ENCODE measurements around the gene STIM2. TPM values are rescaled to one million over a fixed set of nuclear protein-coding genes. Genes with fewer than 3 reads are reported as not detected.

Gene STIM2
- total and polyA plus RNA-seq, 10 of the 15 experiments (the other 5 are each of a cell fraction or from before 2014, with no cell fraction given): 4.7 to 41.5 (median 16.9) TPM

DNA sequence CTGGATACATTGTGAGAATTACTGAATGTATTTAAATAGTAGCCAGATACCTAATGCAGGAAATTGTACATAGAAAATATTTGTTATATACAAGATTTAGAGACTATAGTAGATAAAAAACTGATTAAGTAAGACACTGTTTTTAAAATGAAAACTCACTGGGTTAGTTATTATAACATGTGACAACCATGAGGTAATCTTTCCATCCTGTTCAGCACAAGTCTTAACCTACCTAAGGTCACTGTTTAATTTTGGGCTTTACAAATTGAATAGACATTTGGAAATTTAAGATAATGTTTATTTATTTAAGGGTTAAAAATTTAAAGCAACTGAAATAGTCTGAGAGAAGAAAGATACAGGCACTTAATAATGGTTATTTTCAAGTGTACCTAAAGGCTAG, 102.1 kb downstream of the STIM2 start:
- intact Hi-C loops (cut with micrococcal nuclease; ENCODE audit: unreplicated experiment) (no loop called here), in situ Hi-C loops (cut with MboI) (no loop called here)
- FAIRE-seq: no peak
- H3K9ac ChIP-seq (ENCODE audit: control insufficient read depth, insufficient read depth, low read length): no peak overlapping the region
- H3K4me2 ChIP-seq (ENCODE audit: control insufficient read depth, insufficient read depth): no peak overlapping the region
- ChIA-PET CTCF (no interaction called here), POLR2A (no interaction called here), RAD21 (ENCODE audit: unreplicated experiment) (no interaction called here), SMC1A (ENCODE audit: uncharacterized antibody, unreplicated experiment) (no interaction called here)
- no peak for DNase-seq (ENCODE audit: low read depth, low spot score)
- no peak overlapping the region for H2AFZ ChIP-seq (ENCODE audit: control insufficient read depth, low read depth, low read length)
- no peak for ATAC-seq
- H4K20me1 ChIP-seq (ENCODE audit: control insufficient read depth, insufficient read depth): no peaks in the 10 kb centered on the region
- H3K9me3 ChIP-seq (replicated peaks; ENCODE audit: control insufficient read depth, insufficient read depth, low read length): no peaks in the 10 kb centered on the region; the same call in 2 of the 3 replicates
- H3K27ac ChIP-seq (ENCODE audit: control insufficient read depth, insufficient read depth): no peak overlapping the region
- H3K4me3 ChIP-seq: no peak overlapping the region
- H3K4me1 ChIP-seq (ENCODE audit: control insufficient read depth, insufficient read depth, low read length): peaks cover 8% of the 10 kb centered on the region; the same call in 1 of the 2 replicates
- no peaks in the 10 kb centered on the region for H3K79me2 ChIP-seq (ENCODE audit: control insufficient read depth, insufficient read depth, low read length)
- peaks cover 0 to 5% of the 10 kb centered on the region in 2 experiments; a peak in 2 of 4 replicates for H3K36me3 ChIP-seq (ENCODE audit: control insufficient read depth in 2 of 2, insufficient read depth in 2 of 2, low read length in 1 of 2)
- H3K27me3 ChIP-seq (replicated peaks in 1 of 2; ENCODE audit: control insufficient read depth in 2 of 2, insufficient read depth in 2 of 2, low read length in 1 of 2): no peaks in the 10 kb centered on the region
- no TSS peak for BruUV-seq (replicated peaks)
- TF ChIP-seq TBL1XR1 (IDR thresholded peaks at IDR 0.05; ENCODE audit: low read depth, low read length) (no peak), MTA3 (IDR thresholded peaks at IDR 0.05; ENCODE audit: borderline replicate concordance, low read length) (no peak), SREBF2 (IDR thresholded peaks at IDR 0.05; ENCODE audit: low read length) (no peak), JUNB (IDR thresholded peaks at IDR 0.05) (no peak)
- TF ChIP-seq, protein P1, sequence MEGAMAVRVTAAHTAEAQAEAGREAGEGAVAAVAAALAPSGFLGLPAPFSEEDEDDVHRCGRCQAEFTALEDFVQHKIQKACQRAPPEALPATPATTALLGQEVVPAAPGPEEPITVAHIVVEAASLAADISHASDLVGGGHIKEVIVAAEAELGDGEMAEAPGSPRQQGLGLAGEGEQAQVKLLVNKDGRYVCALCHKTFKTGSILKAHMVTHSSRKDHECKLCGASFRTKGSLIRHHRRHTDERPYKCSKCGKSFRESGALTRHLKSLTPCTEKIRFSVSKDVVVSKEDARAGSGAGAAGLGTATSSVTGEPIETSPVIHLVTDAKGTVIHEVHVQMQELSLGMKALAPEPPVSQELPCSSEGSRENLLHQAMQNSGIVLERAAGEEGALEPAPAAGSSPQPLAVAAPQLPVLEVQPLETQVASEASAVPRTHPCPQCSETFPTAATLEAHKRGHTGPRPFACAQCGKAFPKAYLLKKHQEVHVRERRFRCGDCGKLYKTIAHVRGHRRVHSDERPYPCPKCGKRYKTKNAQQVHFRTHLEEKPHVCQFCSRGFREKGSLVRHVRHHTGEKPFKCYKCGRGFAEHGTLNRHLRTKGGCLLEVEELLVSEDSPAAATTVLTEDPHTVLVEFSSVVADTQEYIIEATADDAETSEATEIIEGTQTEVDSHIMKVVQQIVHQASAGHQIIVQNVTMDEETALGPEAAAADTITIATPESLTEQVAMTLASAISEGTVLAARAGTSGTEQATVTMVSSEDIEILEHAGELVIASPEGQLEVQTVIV (IDR thresholded peaks at IDR 0.05; ENCODE audit: borderline replicate concordance, partially characterized antibody): no peak
- TF ChIP-seq, protein P2, sequence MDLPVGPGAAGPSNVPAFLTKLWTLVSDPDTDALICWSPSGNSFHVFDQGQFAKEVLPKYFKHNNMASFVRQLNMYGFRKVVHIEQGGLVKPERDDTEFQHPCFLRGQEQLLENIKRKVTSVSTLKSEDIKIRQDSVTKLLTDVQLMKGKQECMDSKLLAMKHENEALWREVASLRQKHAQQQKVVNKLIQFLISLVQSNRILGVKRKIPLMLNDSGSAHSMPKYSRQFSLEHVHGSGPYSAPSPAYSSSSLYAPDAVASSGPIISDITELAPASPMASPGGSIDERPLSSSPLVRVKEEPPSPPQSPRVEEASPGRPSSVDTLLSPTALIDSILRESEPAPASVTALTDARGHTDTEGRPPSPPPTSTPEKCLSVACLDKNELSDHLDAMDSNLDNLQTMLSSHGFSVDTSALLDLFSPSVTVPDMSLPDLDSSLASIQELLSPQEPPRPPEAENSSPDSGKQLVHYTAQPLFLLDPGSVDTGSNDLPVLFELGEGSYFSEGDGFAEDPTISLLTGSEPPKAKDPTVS (IDR thresholded peaks at IDR 0.05; ENCODE audit: low read depth, low read length): no peak

All from GM12878 (cell line).